HL-60 (cell line): ENCODE results near the gene ATXN7L1.

Experiments used
- DNase-seq, 2 experiments: peaks; one replicate each; pipeline ENCODE4 v3.0.0-alpha.2; 2010 to 2020; ENCODE audit warnings: low read depth in 1 of 2, low spot score in 1 of 2
- H3K27ac ChIP-seq: fragments of 250-450 bp; sonication (Bioruptor Pico); replicated peaks from 2 replicates; pipeline ENCODE4 v1.5.1; 2020; ENCODE audit warnings: mild to moderate bottlenecking, moderate library complexity
- H3K27me3 ChIP-seq: fragments of 250-450 bp; sonication (Bioruptor Pico); 2 replicates; pipeline ENCODE4 v1.5.1; 2021; ENCODE audit warnings: mild to moderate bottlenecking, moderate library complexity; ENCODE audit not compliant: insufficient read depth, poor library complexity, severe bottlenecking
- H3K4me3 ChIP-seq: replicated peaks from 2 replicates; pipeline ENCODE4 v1.5.1; 2011; ENCODE audit warnings: mild to moderate bottlenecking, control low read depth, low read length; ENCODE audit not compliant: insufficient read depth
- GABPA ChIP-seq: IDR thresholded peaks from 2 replicates; pipeline ENCODE4 v1.6.1; 2012; ENCODE audit warnings: low read depth
- POLR2AphosphoS5 ChIP-seq: IDR thresholded peaks from 2 replicates; pipeline ENCODE4 v1.6.1; 2012; ENCODE audit warnings: low read depth
- SPI1 ChIP-seq: IDR thresholded peaks from 2 replicates; pipeline ENCODE4 v1.6.1; 2012; ENCODE audit warnings: low read depth, mild to moderate bottlenecking, borderline replicate concordance
- TF ChIP-seq, protein P1 (sequence below): IDR thresholded peaks from one replicate; pipeline ENCODE4 v1.5.1; 2011; ENCODE audit warnings: low read length, control low read depth, inconsistent platforms; ENCODE audit not compliant: insufficient read depth
- TF ChIP-seq, protein P2 (sequence below): IDR thresholded peaks from 2 replicates; pipeline ENCODE4 v1.6.1; 2012; ENCODE audit warnings: low read depth; ENCODE audit not compliant: insufficient replicate concordance

Gene ATXN7L1

DNA sequence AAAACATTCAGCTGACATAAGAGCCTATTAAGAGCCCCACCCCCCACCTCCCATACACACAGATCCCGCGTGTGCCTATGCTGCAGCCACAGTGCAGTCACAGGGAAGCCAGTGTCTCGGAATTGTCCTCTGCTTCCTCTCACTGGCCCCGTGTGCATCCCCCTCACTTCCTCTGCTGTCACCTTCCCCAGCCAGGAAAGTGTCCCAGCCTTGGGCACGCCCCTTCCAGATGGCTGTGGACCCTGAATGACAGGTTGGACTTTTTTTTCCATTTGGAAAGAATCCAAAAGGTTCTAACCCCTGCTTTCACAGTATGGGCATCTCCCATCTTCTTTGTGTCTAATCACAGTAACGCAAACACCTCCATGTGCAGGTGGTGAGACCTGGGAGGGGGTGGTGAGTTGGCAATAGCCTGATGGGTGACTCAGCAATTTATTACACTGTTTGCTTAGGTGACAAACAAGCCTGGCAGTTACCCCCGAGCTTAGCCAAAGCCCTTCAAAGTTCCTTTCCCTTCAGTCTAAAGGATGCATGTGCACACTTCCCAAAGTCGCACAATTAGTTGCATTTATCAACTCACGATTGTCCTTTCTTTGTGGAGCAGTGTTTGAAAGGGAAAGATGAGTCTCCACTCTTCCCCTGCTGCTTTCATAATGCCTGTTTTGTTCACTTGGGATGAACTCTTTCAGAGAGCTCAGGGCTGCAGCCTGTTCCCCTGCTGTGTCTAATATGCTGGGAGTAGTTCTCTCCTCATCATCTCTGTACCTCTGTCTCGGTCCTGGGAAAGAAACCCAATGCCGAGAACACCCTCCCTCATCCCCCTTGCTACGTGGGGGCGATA is 227.6 kb downstream of the ATXN7L1 start:
- H3K27me3 ChIP-seq, result no peaks in the 10 kb centered on the region
- H3K4me3 ChIP-seq, result no peak overlapping the region
- no peak for TF ChIP-seq POLR2AphosphoS5
- no peak for TF ChIP-seq SPI1
- TF ChIP-seq, protein P1, sequence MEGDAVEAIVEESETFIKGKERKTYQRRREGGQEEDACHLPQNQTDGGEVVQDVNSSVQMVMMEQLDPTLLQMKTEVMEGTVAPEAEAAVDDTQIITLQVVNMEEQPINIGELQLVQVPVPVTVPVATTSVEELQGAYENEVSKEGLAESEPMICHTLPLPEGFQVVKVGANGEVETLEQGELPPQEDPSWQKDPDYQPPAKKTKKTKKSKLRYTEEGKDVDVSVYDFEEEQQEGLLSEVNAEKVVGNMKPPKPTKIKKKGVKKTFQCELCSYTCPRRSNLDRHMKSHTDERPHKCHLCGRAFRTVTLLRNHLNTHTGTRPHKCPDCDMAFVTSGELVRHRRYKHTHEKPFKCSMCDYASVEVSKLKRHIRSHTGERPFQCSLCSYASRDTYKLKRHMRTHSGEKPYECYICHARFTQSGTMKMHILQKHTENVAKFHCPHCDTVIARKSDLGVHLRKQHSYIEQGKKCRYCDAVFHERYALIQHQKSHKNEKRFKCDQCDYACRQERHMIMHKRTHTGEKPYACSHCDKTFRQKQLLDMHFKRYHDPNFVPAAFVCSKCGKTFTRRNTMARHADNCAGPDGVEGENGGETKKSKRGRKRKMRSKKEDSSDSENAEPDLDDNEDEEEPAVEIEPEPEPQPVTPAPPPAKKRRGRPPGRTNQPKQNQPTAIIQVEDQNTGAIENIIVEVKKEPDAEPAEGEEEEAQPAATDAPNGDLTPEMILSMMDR, result no peak
- no peak for TF ChIP-seq GABPA
- TF ChIP-seq, protein P2, sequence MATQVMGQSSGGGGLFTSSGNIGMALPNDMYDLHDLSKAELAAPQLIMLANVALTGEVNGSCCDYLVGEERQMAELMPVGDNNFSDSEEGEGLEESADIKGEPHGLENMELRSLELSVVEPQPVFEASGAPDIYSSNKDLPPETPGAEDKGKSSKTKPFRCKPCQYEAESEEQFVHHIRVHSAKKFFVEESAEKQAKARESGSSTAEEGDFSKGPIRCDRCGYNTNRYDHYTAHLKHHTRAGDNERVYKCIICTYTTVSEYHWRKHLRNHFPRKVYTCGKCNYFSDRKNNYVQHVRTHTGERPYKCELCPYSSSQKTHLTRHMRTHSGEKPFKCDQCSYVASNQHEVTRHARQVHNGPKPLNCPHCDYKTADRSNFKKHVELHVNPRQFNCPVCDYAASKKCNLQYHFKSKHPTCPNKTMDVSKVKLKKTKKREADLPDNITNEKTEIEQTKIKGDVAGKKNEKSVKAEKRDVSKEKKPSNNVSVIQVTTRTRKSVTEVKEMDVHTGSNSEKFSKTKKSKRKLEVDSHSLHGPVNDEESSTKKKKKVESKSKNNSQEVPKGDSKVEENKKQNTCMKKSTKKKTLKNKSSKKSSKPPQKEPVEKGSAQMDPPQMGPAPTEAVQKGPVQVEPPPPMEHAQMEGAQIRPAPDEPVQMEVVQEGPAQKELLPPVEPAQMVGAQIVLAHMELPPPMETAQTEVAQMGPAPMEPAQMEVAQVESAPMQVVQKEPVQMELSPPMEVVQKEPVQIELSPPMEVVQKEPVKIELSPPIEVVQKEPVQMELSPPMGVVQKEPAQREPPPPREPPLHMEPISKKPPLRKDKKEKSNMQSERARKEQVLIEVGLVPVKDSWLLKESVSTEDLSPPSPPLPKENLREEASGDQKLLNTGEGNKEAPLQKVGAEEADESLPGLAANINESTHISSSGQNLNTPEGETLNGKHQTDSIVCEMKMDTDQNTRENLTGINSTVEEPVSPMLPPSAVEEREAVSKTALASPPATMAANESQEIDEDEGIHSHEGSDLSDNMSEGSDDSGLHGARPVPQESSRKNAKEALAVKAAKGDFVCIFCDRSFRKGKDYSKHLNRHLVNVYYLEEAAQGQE, result no peak
- no peak overlapping the region for H3K27ac ChIP-seq
- no peak for DNase-seq

DNA sequence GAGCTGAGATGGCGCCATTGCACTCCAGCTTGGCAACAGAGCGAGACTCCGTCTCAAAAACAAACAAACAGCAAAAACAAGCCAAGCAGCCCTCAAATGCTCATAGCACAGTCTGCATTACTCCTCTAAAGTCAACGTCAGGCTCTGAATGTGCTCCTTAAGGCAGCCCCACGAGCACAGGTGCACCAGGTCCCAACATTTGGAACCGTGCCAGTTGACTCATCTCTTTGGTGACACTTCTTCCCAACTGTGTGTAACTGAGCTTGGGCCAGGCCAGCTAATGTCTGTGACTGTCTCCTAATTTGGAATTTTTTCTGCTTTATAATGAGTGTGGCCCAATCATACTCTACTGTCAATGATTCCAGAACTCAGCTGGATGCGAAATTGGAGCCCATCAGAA is 228.8 kb downstream of the ATXN7L1 start:
- no peak overlapping the region for H3K4me3 ChIP-seq
- TF ChIP-seq SPI1 (no peak), GABPA (no peak), POLR2AphosphoS5 (no peak)
- TF ChIP-seq, protein P1, result no peak
- TF ChIP-seq, protein P2, result no peak
- no peak for DNase-seq
- H3K27me3 ChIP-seq, result no peaks in the 10 kb centered on the region
- no peak overlapping the region for H3K27ac ChIP-seq

DNA sequence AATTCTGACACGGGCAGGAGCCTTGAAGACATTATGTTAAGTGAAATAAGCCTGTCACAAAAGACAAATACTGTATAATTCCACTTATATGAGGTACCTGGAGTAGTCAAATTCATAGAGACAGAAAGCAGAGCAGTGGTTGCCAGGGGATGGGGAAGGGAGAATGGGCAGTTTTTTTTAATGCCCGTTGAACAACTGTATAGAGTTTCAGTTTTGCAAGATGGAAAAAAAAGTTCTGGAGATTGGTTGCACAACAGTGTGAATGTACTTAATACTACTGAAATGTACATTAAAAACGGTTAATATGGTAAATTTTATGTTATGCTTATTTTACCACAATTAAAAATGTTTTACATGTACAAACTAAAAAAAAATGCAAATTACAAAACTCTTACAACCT is 231.5 kb downstream of the ATXN7L1 start:
- Histone ChIP-seq H3K27me3 (no peaks in the 10 kb centered on the region), H3K27ac (no peak overlapping the region), H3K4me3 (no peak overlapping the region)
- TF ChIP-seq, protein P2, result no peak
- no peak for TF ChIP-seq GABPA
- TF ChIP-seq, protein P1, result no peak
- TF ChIP-seq POLR2AphosphoS5, result no peak
- TF ChIP-seq SPI1, result no peak
- peak in 1 of 2 experiments; percentile 12 for DNase-seq
